GM20000 (cell line): ENCODE results near the gene RFK.

Experiments used
- DNase-seq: peaks from one replicate; pipeline ENCODE4 v3.0.0; 2012; ENCODE audit warnings: low spot score
- TF ChIP-seq, protein P1 (sequence below): IDR thresholded peaks from 2 replicates; pipeline ENCODE4 v1.5.1; 2012; ENCODE audit warnings: mild to moderate bottlenecking, control low read depth; ENCODE audit errors: extremely low read depth, missing control alignments

RFK gene

DNA sequence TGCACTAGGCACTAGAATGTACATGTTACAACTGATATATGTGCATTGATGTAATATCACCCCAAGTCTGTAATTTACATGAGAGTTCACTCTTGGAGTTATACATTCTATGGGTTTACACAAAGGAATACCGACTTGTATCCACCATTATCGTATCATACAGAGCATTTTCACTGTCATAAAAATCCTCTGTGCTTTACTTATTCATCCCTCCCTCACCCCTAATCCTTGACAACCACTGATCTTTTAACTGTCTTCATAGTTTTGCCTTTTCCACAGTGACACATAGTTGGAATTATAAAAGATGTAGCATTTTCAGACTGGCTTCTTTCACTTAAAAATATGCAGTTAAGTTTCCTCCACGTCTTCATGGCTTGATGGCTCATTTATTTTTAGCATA lies 11.1 kb upstream of the RFK start:
- DNase-seq: no peak
- TF ChIP-seq, protein P1, sequence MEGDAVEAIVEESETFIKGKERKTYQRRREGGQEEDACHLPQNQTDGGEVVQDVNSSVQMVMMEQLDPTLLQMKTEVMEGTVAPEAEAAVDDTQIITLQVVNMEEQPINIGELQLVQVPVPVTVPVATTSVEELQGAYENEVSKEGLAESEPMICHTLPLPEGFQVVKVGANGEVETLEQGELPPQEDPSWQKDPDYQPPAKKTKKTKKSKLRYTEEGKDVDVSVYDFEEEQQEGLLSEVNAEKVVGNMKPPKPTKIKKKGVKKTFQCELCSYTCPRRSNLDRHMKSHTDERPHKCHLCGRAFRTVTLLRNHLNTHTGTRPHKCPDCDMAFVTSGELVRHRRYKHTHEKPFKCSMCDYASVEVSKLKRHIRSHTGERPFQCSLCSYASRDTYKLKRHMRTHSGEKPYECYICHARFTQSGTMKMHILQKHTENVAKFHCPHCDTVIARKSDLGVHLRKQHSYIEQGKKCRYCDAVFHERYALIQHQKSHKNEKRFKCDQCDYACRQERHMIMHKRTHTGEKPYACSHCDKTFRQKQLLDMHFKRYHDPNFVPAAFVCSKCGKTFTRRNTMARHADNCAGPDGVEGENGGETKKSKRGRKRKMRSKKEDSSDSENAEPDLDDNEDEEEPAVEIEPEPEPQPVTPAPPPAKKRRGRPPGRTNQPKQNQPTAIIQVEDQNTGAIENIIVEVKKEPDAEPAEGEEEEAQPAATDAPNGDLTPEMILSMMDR: no peak

DNA sequence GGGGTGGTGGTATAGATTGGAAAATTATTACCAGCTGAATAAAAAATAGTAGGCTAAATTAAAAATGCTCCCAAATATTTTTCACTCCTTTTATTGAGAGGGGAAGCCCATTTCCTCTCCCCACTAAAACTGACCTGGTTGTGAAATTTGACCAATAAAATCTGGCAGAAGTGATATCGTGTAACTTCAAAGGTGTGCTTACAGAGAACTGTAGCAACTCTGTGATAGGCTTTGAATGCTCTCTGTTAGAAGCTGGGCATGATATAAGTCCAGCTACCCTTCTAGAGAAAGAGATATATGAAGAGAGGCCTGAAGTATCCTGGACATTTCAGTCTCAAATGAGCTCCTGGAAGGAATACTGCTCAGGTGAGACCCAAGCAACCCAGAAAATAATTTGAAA lies 10.2 kb upstream of the RFK start:
- no peak for DNase-seq
- TF ChIP-seq, protein P1: no peak

DNA sequence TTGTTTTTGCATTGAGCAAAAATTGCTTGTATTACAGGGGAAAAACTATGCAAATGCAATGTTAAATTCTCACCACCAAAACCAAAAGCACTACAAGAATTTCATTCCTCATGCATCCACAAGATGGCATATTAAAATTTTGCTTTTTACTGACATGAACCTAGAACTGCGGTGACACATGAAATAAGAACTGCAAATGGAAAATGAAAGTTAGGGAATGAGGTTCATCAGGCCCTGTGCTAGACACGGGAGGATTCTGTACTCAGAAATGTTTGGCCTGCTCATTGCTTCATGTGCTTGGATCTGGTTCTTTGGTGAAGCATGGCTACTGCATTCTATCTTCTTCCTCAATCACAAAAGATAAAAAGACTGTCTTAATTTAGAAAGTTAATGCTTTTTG lies 9.1 kb upstream of the RFK start:
- peak; percentile 42 for DNase-seq
- TF ChIP-seq, protein P1: peak; percentile 20

DNA sequence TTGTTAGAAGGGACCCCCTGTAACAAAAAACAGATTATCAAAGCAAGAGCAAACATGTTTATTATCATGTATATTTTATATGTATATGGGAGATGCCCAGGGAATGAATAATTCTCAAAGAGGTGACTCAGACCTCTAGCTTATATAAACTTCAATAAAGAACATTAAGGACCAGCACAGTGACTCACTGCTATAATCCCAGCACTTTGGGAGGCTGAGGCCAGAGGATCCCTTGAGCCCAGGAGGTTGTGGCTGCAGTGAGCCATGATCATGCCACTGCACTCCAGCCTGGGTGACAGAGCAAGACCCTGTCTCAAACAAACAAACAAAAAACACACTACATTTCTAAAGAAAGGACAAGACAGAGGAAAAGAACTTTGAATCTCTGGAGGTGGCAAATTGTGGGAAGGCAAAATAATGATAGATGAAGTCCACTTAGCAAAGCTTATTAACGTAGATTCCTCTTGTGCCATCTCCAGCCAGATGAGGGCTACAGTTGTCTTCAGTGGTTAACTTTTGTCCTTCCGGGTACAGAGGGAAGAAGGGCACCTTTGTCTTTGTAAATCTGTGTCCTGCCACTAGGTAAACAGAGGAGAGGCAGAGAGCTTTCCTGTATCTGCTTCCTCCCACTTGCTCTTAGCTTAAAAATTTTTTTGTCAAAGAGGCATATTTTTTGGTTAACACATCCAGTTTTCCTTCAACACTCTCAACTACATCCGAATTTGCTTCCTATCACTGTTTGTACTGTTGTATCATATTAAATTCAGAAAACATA lies 7.5 kb upstream of the RFK start:
- no peak for DNase-seq
- TF ChIP-seq, protein P1: no peak

DNA sequence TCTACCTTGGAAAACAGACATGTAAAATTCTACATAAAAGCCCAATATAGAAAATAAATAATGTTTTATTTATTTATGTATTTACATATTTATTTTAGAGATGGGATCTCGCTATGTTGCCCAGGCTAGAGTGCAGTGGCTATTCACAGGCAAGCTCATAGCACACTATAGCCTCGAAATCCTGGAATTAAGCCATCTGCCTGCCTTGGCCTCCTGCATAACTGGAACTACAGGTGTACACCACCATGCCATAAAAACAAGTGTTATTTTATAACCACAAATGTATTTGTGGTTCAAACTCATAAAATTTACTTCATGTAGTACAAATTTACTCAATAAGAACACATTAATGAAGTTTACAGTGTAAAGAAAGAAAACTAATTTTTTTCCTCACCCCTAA lies 7.0 kb upstream of the RFK start:
- DNase-seq: no peak
- TF ChIP-seq, protein P1: no peak

DNA sequence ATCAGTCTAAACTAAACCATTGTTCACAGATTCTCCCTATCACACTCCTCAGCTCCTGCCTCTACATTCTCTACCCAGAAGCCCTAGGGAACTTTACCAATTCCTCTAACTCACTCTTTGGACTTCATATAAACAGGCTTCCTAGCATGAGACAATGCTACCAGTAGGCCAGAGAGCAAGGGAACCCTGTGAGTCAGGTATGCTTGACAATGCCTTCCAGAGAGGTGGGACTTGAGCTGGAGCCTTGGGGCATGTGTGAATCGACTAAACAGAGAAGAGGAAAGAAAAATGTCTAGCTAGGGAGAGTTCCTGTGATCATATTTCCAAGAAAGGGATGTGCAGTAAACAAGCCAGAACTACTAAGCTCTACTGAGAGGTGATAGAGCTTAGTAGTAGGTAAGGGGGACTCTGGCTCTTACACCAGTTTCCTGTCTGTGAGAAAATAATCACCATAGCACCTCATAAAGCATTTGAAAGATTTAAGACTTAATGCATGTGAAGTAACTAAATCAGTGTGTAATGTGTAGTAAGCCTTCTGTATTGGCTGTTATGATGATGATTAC lies 6.4 kb upstream of the RFK start:
- TF ChIP-seq, protein P1: no peak
- no peak for DNase-seq

DNA sequence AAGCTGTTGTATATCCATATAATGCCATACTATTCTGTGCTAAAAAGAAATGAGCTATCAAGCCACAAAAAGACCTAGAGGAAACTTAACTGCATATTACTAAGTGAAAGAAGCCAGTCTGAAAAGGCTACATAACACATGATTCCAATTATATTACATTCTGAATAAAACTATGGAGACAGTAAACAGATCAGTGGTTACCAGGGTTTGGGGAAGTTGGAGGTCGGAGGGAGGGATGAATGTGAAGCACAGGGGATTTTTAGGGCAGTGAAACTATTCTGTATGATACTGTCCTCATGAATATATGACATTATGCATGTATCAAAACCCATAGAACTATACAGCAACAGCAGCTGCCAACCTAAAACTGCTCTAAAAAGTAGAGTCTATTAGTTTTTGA lies 5.6 kb upstream of the RFK start:
- DNase-seq: no peak
- TF ChIP-seq, protein P1: no peak
